DMS114 treated with DMSO at 0.1 percent for 48 hours (cell line): ENCODE measurements around the gene TMPRSS9.

Experiments used
- DNase-seq: peaks from one replicate; lab custom pipeline; 2025; ENCODE audit not compliant: unreplicated experiment; lab: John Stamatoyannopoulos, UW

The TMPRSS9 gene

GRCh38 chr19:2329149-2329478, 31.0 kb upstream of the TMPRSS9 start:
- no peak for DNase-seq

GRCh38 chr19:2329501-2329916, 30.6 kb upstream of the TMPRSS9 start:
- no peak for DNase-seq

DNA sequence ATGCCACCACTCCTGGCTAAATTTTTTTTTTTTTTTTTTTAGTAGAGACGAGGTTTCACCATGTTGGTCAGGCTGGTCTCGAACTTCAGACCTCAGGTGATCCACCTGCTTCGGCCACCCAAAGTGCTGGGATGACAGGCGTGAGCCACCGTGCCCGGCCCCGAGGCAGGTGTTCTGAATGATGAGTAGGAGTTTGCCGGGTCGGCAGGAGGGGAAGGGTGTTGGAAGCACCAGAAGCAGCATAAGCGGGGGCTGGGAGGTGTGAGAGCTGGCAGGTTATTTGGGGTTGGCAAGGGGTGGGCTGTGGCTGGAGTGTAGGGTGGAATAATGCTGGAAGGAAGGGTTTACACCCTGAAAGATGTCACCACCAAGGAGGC, 29.8 kb upstream of the TMPRSS9 start:
- no peak for DNase-seq

GRCh38 chr19:2330632-2331284, 29.3 kb upstream of the TMPRSS9 start:
- DNase-seq, result no peak

DNA sequence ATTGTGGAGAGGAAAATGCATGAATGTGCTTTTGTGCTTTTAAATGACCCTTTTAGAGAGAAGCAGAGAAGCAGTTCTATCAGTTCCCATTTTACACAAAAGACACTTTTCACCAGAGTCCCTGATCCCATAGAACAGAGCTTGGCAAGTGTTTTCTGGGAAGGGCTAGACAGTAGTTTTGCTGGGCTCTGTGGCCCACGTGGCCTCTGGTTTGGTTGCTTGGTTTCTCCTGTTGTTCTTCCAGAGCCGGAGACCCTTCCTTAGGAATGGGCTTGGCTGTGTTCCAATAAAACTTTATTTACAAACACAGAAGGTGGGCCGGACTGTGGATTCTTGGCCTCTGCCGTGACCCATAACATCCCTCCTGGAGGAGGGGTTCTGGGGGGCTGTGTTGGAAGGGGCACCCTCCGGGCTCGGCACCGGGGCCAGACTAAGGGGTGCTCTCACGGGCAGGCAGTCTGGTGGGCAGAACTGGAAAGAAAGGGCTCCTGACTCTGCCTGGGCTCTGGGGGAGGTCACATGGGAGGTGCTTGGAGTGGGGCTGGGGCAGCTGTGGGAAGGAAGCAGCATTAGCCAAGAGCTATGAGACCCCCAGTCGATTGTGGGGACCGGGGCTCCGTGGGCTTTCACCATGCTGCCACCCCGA, 28.3 kb upstream of the TMPRSS9 start:
- DNase-seq, result no peak

DNA sequence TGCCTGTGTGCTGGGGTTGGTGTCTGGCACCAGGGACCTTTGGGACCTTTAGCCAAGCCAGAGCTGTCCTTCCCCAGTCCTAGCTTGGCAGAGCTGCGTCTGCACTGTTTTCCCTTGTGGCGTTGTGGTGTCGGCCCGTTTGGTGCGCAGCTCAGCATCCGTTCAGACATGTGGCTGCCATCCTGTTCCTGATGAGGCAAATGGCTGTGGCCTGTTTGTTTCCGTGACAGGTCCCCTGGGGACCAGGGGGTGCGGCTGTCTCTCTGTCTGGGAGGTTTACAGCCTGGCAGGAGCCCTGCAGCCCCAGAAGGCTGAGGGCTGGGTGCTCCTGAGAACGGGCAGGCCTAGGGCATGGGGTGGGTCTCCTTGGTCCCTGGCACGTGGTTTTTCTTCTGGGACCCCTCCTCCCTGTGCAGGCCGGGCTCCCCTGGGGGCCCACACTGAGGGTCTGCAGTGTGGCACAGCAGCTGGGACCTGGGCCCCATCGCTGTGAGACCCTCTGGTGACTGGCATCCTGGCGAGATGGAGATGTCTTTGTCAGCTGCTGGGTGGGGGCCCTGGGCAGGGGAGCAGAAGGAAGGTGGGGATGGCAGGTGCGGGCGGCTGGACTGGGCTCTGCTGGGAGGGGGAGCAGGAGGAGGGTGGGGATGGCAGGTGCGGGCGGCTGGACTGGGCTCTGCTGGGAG, 27.6 kb upstream of the TMPRSS9 start:
- no peak for DNase-seq

GRCh38 chr19:2333027-2333806, 26.8 kb upstream of the TMPRSS9 start:
- no peak for DNase-seq

GRCh38 chr19:2333807-2334211, 26.3 kb upstream of the TMPRSS9 start:
- no peak for DNase-seq

- no peak for DNase-seq
These were observed 25.6 kb upstream of the TMPRSS9 start for GRCh38 chr19:2334426-2334825.

DNA sequence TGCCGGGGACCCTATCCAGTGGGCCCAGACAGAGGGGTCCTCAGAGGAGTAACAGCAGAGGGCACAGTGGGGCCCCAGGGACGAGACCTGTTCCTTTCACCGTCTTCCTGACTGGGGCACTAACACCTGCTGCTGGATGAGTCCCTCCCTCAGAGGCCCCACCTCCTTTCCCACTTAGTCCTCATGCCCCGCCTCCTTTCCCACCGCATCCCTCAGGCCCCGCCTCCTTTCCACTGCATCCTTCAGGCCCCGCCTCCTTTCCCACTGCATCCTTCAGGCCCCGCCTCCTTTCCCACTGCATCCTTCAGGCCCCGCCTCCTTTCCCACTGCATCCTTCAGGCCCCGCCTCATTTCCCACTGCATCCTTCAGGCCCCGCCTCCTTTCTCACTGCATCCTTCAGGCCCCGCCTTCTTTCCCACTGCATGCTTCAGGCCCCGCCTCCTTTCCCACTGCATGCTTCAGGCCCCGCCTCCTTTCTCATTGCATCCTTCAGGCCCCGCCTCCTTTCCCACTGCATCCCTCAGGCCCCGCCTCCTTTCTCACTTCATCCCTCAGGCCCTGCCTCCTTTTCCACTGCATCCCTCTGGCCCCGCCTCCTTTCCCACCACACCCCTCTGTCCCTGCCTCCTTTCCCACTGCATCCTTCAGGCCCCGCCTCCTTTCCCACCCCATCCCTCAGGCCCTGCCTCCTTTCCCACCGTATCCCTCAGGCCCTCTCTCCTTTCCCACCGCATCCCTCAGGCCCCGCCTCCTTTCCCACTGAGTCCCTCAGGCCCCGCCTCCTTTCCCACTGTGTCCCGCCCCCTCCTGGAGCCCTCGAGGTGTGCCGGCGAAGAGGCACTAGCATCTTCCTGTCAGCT, 24.8 kb upstream of the TMPRSS9 start:
- DNase-seq, result no peak

- DNase-seq, result no peak
These were observed 24.2 kb upstream of the TMPRSS9 start for GRCh38 chr19:2335848-2336247.

DNA sequence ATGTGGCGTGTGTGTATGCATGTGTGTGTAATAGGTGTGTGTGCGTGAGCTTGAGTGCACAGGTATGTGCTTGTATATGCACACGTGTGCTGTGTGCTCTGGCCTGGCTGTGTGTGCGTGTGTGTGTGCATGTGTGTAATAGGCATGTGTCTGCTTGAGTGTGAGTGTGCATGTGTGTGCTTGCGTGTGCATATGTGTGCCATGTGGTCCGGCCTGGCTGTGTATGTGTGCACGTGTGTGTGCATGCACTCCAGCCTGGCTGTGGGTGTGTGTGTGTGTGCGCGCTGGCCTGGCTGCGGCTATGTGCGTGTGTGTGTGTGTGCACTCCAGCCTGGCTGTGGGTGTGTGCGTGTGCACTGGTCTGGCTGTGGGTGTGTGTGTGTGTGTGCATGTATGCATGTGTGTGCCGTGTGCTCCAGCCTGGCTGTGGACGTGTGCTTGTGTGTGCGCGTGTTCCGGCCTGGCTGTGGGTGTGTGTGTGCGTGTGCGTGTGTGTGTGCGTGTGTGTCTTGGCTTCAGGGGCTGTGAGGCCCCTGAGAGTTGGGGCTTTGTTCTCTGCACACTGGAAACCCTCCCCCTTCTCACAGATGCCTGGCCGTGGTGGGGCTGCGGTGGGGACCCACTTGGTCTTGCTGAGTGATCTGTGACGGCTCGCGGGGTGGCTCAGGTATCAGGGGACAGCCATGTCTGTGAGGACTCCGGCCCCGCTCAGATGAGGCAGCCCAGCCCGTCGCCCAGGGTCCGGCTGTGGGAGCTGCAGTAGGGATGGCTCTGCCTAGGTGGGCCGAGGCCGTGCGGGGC, 23.3 kb upstream of the TMPRSS9 start:
- DNase-seq, result no peak

DNA sequence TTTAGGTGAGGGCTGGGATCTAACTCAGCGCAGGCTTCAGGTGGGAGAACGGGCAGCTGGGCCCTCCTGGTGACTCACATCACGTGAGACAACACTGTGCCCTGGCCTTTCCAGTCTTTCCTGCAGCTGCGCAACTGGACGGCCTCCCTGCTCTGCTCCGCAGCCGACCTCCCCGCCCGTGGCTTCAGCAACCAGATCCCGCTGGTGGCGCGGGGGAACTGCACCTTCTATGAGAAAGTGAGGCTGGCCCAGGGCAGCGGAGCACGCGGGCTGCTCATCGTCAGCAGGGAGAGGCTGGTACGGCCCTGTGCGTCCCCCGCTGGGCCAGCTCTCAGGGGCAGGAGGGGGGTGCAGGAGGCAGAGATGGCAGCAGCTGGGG, 22.7 kb upstream of the TMPRSS9 start:
- no peak for DNase-seq

DNA sequence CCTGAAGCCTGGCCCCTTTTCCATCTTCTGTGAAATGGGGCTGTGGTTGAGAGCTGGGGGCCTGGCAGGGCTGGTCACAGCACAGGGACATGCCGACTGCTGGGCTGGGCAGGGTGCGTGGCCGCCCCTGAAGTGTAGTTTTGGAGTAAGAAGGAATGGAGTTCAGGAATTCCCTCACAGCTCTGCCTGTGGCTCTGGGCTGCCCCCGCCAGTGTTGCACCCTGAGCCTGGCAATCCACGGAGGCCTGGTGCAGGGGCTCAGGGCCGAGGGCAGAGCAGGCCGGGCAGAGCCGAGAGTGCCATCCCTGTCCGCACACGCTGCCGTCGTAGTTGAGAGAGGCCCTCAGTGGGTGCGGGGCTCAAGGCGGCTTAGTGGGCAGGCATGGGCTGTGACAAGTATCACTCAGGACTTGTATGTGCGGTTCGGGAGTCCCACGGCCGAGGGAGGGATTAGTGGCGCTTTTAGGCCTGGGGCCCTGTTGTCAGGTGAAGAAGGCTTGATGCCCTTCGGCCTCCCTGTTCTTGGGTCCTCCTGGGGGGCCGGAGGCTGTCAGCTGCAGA, 21.9 kb upstream of the TMPRSS9 start:
- DNase-seq, result no peak

DNA sequence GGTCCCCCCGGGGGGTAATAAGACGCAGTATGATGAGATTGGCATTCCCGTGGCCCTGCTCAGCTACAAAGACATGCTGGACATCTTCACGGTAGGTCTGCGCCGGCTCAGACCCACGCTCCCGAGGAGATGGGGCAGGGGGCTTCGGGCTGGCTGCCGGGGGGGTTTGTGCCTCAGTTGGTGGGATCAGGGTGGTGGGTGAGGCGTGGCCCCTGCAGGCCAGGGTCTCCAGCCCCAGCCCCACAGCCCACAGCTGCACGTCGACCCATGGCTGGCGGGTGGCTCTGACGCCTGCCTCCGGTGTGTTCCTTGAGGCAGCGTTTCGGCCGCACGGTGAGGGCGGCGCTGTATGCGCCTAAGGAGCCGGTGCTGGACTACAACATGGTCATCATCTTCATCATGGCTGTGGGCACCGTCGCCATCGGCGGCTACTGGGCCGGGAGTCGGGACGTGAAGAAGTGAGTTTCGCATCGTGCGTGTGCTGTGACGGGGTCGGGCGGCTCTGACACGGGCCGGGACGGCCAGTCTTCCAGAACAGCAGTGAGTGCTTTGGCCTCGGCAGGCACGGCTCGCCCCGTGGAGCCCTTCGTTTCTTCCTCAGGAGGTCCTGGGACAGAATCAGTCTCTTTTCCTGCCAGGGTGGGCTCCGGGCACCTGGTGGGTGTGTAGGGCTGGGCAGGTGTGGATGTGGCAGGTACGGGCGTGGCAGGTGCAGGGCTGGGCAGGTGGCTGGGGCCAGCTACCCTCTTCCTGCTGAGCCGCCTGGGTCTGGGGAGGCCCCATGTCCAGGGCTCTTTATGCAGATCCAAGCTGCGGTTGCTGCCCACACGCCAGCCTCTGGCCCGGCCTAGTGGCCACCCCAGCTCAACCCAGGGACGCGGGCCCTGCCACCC, 21.1 kb upstream of the TMPRSS9 start:
- DNase-seq, result no peak

DNA sequence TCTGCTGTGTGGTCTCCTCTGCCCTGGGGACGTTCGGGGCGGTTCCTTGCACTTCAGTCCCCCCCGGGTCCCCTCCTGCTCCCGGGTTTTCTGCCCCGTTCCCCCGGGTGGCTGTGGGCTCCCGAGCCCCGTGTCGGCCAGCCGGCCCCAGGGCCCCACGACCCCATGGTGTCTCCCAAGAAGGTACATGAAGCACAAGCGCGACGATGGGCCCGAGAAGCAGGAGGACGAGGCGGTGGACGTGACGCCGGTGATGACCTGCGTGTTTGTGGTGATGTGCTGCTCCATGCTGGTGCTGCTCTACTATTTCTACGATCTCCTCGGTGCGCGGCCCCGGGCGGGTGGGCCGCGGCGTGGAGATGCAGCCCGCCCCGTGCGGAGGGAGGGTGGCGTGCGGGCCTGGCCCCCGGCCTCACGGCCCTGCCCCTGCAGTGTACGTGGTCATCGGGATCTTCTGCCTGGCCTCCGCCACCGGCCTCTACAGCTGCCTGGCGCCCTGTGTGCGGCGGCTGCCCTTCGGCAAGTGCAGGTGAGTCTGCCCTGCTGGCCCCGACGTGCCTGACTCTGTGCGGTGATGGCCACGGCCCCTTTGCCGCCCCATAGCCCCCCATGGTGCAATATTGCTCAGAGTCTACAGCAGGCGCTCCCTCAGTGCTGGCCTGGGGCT, 20.3 kb upstream of the TMPRSS9 start:
- no peak for DNase-seq

DNA sequence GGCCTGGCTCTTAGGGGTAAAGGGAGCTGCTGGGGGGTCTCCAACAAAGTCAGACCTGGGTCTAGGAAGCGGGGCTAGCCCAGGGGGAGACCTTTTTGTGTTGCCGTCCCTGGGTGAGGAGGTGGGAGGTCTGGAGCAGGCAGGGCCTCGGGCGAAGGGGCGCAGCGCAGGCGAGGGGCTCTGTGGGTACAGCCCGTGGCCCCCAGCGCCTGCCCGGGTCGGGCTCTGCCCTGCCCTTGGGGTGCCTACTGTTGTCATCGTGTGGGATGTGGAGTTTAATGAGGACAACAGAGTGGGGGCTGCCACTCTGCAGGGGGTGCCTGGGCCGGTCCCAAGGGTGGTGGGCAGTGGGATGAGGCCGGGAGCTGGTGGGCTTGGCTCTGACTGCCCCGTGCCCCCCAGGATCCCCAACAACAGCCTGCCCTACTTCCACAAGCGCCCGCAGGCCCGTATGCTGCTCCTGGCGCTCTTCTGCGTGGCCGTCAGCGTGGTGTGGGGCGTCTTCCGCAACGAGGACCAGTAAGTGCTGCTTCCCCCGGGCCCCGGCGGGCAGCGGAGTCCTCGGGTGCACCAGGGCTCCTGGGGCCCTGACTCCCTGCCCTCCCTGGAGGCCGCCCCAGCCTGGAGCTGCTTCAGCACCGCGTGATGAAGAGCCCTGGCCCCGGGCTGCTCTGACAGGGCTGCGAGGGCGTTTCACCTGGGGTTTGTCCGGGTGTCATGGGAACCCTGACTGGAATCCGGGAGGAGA, 19.4 kb upstream of the TMPRSS9 start:
- no peak for DNase-seq
